Prostate gland (tissue), 2 donors: ENCODE data around the gene CRYBB2.

ENCODE experiments used
- POLR2A ChIP-seq: fragments of 450-650 bp; IDR thresholded peaks from one replicate; pipeline ENCODE4 v1.6.1; 2016; ENCODE audit warnings: antibody characterized with exemption, mild to moderate bottlenecking
- TF ChIP-seq, protein P1 (sequence below), 4 experiments: fragments of 200-600 bp in 2 of 4; fragments of 450-650 bp in 2 of 4; sonication (generic) in 2 of 4; IDR thresholded peaks; 1 replicate in 3 of 4; 2 replicates in 1 of 4; pipeline ENCODE4 v1.5.1; 2016 to 2019; ENCODE audit warnings: antibody characterized with exemption in 4 of 4, mild to moderate bottlenecking in 2 of 4, moderate library complexity in 2 of 4

DNA sequence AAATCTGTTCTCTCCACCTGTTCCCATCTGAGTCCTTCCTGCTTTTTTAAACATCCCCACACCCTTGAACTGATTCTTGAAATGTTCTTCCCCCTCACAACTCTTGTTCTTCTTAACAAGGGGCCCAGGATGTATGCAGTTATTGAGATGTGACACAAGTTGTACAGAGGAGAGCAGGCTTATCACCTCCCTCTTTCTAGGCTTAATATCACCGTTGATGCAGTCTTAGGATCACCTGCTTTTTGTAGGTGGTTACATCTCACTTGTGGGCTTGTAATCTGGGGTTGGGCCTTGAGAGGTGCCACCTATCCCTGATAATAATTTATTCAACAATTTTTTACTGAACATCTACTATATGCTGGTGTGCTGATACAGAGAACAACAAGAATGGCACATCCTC, 13.6 kb upstream of the CRYBB2 start:
- TF ChIP-seq POLR2A, result no peak
- TF ChIP-seq, protein P1, sequence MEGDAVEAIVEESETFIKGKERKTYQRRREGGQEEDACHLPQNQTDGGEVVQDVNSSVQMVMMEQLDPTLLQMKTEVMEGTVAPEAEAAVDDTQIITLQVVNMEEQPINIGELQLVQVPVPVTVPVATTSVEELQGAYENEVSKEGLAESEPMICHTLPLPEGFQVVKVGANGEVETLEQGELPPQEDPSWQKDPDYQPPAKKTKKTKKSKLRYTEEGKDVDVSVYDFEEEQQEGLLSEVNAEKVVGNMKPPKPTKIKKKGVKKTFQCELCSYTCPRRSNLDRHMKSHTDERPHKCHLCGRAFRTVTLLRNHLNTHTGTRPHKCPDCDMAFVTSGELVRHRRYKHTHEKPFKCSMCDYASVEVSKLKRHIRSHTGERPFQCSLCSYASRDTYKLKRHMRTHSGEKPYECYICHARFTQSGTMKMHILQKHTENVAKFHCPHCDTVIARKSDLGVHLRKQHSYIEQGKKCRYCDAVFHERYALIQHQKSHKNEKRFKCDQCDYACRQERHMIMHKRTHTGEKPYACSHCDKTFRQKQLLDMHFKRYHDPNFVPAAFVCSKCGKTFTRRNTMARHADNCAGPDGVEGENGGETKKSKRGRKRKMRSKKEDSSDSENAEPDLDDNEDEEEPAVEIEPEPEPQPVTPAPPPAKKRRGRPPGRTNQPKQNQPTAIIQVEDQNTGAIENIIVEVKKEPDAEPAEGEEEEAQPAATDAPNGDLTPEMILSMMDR (IDR thresholded peaks at IDR 0.05), result no peak
